ENCODE measurements around the gene ACVR1C. TPM values are rescaled to one million over a fixed set of nuclear protein-coding genes. Genes with fewer than 3 reads are reported as not detected.

Gene ACVR1C
- total RNA-seq, 4 donors from 2014 or later = 0.04 to 0.19 TPM; not detected in 2

GRCh38 chr2:157565550-157565949, 63.1 kb downstream of the ACVR1C start:
- Histone ChIP-seq H3K4me3 (no peak overlapping the region), H3K36me3 (no peaks in the 10 kb centered on the region), H3K9me3 (no peaks in the 10 kb centered on the region), H3K4me1 (no peaks in the 10 kb centered on the region), H3K27me3 (no peaks in the 10 kb centered on the region), H3K27ac (no peak overlapping the region)
- intact Hi-C loops (cut with DNase I) = no loop called here
- DNase-seq = no peak
- WGBS, 2 donors = 75 to 84% methylated on average over 5 of the region's 5 CpGs
- no peak for TF ChIP-seq POLR2A (IDR thresholded peaks at IDR 0.05)
- TF ChIP-seq, protein P1, sequence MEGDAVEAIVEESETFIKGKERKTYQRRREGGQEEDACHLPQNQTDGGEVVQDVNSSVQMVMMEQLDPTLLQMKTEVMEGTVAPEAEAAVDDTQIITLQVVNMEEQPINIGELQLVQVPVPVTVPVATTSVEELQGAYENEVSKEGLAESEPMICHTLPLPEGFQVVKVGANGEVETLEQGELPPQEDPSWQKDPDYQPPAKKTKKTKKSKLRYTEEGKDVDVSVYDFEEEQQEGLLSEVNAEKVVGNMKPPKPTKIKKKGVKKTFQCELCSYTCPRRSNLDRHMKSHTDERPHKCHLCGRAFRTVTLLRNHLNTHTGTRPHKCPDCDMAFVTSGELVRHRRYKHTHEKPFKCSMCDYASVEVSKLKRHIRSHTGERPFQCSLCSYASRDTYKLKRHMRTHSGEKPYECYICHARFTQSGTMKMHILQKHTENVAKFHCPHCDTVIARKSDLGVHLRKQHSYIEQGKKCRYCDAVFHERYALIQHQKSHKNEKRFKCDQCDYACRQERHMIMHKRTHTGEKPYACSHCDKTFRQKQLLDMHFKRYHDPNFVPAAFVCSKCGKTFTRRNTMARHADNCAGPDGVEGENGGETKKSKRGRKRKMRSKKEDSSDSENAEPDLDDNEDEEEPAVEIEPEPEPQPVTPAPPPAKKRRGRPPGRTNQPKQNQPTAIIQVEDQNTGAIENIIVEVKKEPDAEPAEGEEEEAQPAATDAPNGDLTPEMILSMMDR (IDR thresholded peaks at IDR 0.05) = no peak

DNA sequence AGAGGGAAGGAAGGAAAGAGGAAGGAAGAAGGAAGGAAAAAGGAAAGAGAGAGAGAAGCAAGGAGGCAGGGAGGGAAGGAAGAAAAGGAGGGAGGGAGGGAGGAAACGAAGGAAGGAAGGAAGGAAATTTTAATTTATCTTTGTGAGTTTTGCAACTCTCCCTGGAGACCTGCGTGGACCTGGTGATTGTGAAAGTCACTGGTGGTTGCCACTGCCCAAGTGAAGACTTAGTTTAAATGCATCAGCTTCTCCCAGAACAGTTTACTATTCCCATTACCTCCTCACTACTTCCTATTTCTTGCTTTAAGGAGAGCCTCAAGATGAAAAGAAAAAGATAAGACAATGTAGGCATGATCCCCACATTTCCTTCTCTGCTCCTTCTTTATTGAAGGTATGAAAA, 68.8 kb downstream of the ACVR1C start:
- H3K27ac ChIP-seq = no peak overlapping the region
- H3K4me1 ChIP-seq = no peaks in the 10 kb centered on the region
- H3K36me3 ChIP-seq = no peaks in the 10 kb centered on the region
- H3K27me3 ChIP-seq = no peaks in the 10 kb centered on the region
- H3K4me3 ChIP-seq = no peak overlapping the region
- DNase-seq = no peak
- intact Hi-C loops (cut with DNase I) = no loop called here
- H3K9me3 ChIP-seq = no peaks in the 10 kb centered on the region
- TF ChIP-seq, protein P1 (IDR thresholded peaks at IDR 0.05) = no peak
- no peak for TF ChIP-seq POLR2A (IDR thresholded peaks at IDR 0.05)
- WGBS, 2 donors = 60 to 62% methylated on average over 2 of the region's 2 CpGs

GRCh38 chr2:157559461-157559860, 69.2 kb downstream of the ACVR1C start:
- H3K4me1 ChIP-seq = no peaks in the 10 kb centered on the region
- TF ChIP-seq, protein P1 (IDR thresholded peaks at IDR 0.05) = no peak
- no peak for TF ChIP-seq POLR2A (IDR thresholded peaks at IDR 0.05)
- WGBS, 2 donors = 38 to 42% methylated on average over 3 of the region's 3 CpGs
- H3K27me3 ChIP-seq = no peaks in the 10 kb centered on the region
- intact Hi-C loops (cut with DNase I) = no loop called here
- DNase-seq = no peak
- H3K4me3 ChIP-seq = no peak overlapping the region
- no peaks in the 10 kb centered on the region for H3K36me3 ChIP-seq
- H3K9me3 ChIP-seq = no peaks in the 10 kb centered on the region
- no peak overlapping the region for H3K27ac ChIP-seq

DNA sequence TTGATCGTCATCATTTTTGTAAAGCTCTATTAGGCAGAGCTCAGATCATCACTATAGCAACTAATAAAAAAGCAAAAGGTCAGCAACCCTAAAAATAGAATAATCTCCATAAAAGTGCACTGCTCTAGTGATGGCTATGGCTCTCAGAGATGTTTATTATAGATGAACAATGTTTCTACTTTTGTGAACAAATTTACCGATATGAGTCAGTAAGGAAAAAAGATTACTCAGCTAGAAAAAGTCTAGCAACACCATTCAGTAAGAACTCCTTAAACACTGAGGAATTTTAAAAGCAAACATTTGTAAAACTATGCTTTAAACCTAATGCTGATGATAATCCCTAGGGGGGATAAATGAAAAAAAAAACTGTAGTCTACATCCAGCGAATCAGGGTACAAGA, 69.6 kb downstream of the ACVR1C start:
- intact Hi-C loops (cut with DNase I) = no loop called here
- H3K4me3 ChIP-seq = no peak overlapping the region
- TF ChIP-seq, protein P1 (IDR thresholded peaks at IDR 0.05) = no peak
- no peak for TF ChIP-seq POLR2A (IDR thresholded peaks at IDR 0.05)
- H3K9me3 ChIP-seq = no peaks in the 10 kb centered on the region
- no peak for DNase-seq
- H3K36me3 ChIP-seq = no peaks in the 10 kb centered on the region
- no peak overlapping the region for H3K27ac ChIP-seq
- H3K4me1 ChIP-seq = no peaks in the 10 kb centered on the region
- WGBS, 2 donors = 27 to 41% methylated on average over 3 of the region's 3 CpGs
- H3K27me3 ChIP-seq = no peaks in the 10 kb centered on the region

GRCh38 chr2:157557770-157558169, 70.9 kb downstream of the ACVR1C start:
- intact Hi-C loops (cut with DNase I) = no loop called here
- no peak for DNase-seq
- Histone ChIP-seq H3K4me3 (no peak overlapping the region), H3K9me3 (no peaks in the 10 kb centered on the region), H3K4me1 (no peaks in the 10 kb centered on the region), H3K27ac (no peak overlapping the region), H3K36me3 (no peaks in the 10 kb centered on the region), H3K27me3 (no peaks in the 10 kb centered on the region)
- WGBS, 2 donors = 70 to 72% methylated on average over 1 of the region's 1 CpG
- TF ChIP-seq, protein P1 (IDR thresholded peaks at IDR 0.05) = no peak
- TF ChIP-seq POLR2A (IDR thresholded peaks at IDR 0.05) = no peak

Data from esophagus squamous epithelium (tissue), 5 donors.